RWPE1 (cell line): ENCODE measurements around the gene UST.

ENCODE experiments used
- CTCF ChIA-PET: fragments of 350-600 bp; sonication (Branson Sonifier 250); formaldehyde crosslinking; extraction: SDS; loops from one replicate; lab custom pipeline; 2021; lab: Yijun Ruan, JAX
- POLR2A ChIA-PET: fragments of 400-600 bp; formaldehyde crosslinking; extraction: SDS; loops from one replicate; lab custom pipeline; 2020; ENCODE audit warnings: antibody characterized with exemption; ENCODE audit not compliant: low non-redundant PET; lab: Yijun Ruan, JAX
- DNase-seq: peaks from one replicate; pipeline ENCODE4 v3.0.0; 2012; ENCODE audit warnings: low spot score
- H3K27ac ChIP-seq: fragments of 450-650 bp; 2 replicates; pipeline ENCODE4 v1.5.1; 2017
- CTCF ChIP-seq: fragments of 450-650 bp; conservative IDR thresholded peaks from 2 replicates; pipeline ENCODE4 v1.5.1; 2017; ENCODE audit warnings: low read depth, mild to moderate bottlenecking

The UST gene

GRCh38 chr6:149056777-149057463 is 310.1 kb downstream of the UST start:
- DNase-seq: no peak
- ChIA-PET POLR2A (no interaction called here), CTCF (no interaction called here)
- TF ChIP-seq CTCF: no peak
- H3K27ac ChIP-seq: no peak overlapping the region

- DNase-seq: no peak
- TF ChIP-seq CTCF: no peak
- CTCF ChIA-PET: no interaction called here
- POLR2A ChIA-PET: no interaction called here
- H3K27ac ChIP-seq: no peak overlapping the region
Observed at GRCh38 chr6:149057464-149057840, 310.6 kb downstream of the UST start.

GRCh38 chr6:149059557-149059956 is 312.7 kb downstream of the UST start:
- POLR2A ChIA-PET: no interaction called here
- no peak overlapping the region for H3K27ac ChIP-seq
- CTCF ChIA-PET: no interaction called here
- no peak for TF ChIP-seq CTCF
- DNase-seq: no peak

- no peak for TF ChIP-seq CTCF
- no peak for DNase-seq
- ChIA-PET CTCF (no interaction called here), POLR2A (no interaction called here)
- H3K27ac ChIP-seq: peak overlapping the region; percentile 79
Observed at GRCh38 chr6:149060300-149060984, 313.6 kb downstream of the UST start.

- CTCF ChIA-PET: no interaction called here
Observed at GRCh38 chr6:149060985-149061760, 314.3 kb downstream of the UST start.

More at GRCh38 chr6:149060985-149061760, 314.3 kb downstream of the UST start:
- TF ChIP-seq CTCF: no peak
- POLR2A ChIA-PET: interaction anchor here (0.5 kb wide), 1 partner anchor 26 kb away, joined by 4 read pairs; no protein-coding TSS in a partner anchor
- peak overlapping the region; percentile 79 for H3K27ac ChIP-seq
- peak; percentile 23 for DNase-seq
